Skin epidermis (tissue), 12 donors: ENCODE data around the gene SLC17A9.
"Not testable (repeated sequence)": the region's sequence is repeated elsewhere in the genome, so short reads cannot be mapped to it uniquely, and the experiment has no call there.

Source experiments
- H3K27ac ChIP-seq, 21 experiments: fragments of 200-600 bp; sonication (generic) in 11 of 21; one replicate each; pipeline ENCODE4 v1.5.0; 2020; ENCODE audit warnings: mild to moderate bottlenecking in 3 of 21, inconsistent platforms in 2 of 21, moderate library complexity in 2 of 21
- H3K4me3 ChIP-seq, 7 experiments: fragments of 200-600 bp; sonication (generic) in 2 of 7; one replicate each; pipeline ENCODE4 v1.5.0; 2020; ENCODE audit warnings: inconsistent platforms in 2 of 7, mild to moderate bottlenecking in 2 of 7, moderate library complexity in 1 of 7

The SLC17A9 gene

DNA sequence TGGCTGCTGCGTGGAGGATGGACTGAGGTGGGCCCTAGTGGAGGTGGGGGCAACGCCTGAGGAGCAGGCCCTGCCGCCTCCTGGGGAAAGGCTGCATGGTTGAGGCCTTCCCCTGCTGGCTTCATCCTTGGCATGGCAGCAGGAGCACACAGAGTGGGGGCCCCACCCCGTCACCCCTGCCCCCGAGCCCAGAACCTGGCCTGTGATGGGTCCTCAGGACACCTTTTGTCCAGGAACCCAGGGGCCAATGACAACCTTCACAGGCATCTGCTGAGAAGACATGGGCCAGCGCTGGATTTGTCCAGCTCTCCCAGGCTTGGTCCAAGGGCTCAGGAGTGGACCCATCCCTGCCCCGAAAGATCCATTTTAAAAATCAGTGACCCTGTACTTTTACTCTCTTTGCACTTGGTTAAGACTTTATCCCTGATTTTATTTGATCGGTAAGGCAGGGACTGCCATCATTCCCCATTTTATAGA lies 575 bp upstream of the SLC17A9 start:
- H3K27ac ChIP-seq, result peak overlapping the region in 18 of 21 experiments; percentile 21 to 91 (median 81)
- H3K4me3 ChIP-seq, result peak overlapping the region in 6 of 7 experiments; percentile 16 to 30 (median 26)

DNA sequence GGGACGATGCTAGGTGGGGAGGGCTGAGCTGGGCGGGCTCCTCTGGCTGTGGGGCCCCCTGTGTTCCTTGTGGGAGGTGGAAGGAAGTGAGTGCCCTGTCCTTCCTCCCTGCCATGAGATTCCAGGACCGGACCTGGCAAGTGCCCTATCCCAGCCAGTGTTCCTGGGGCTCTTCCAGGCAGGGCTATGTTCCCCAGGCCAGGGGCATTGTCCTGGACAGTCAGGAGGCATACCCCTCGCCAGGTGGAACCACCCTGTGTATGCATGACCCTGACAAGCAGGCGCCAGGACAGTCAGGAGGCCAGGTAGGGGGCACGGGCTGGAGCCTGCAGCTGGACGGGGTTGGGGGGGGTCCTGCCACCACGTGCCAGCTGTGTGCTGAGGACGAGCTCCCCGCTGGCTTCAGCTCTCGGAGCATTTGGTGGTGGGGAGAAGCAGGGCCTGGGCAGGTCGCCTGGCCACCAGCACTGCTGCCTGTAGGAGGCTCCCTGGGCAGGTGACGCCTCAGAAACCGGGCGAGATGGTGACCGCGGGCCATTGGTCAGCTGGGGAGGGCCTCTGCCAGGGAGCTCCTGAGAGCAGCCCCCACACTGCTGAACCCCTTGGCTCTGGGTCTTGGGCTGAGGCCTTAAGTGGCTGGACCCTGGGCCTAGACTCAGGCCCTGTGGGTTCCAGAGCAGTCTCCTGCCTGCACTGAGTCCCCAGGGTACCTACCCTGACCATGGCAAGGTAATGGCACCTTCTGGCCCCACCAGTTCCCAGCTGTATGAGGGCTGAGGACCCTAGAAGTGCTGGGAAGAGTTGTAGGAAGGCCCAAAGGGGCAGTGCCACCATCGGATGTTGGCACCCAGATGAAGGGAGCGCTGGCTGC lies 694 bp downstream of the SLC17A9 start:
- Histone ChIP-seq H3K4me3 (peak overlapping the region; percentile 16 to 38 (median 27)), H3K27ac (peak overlapping the region; percentile 16 to 91 (median 80))

DNA sequence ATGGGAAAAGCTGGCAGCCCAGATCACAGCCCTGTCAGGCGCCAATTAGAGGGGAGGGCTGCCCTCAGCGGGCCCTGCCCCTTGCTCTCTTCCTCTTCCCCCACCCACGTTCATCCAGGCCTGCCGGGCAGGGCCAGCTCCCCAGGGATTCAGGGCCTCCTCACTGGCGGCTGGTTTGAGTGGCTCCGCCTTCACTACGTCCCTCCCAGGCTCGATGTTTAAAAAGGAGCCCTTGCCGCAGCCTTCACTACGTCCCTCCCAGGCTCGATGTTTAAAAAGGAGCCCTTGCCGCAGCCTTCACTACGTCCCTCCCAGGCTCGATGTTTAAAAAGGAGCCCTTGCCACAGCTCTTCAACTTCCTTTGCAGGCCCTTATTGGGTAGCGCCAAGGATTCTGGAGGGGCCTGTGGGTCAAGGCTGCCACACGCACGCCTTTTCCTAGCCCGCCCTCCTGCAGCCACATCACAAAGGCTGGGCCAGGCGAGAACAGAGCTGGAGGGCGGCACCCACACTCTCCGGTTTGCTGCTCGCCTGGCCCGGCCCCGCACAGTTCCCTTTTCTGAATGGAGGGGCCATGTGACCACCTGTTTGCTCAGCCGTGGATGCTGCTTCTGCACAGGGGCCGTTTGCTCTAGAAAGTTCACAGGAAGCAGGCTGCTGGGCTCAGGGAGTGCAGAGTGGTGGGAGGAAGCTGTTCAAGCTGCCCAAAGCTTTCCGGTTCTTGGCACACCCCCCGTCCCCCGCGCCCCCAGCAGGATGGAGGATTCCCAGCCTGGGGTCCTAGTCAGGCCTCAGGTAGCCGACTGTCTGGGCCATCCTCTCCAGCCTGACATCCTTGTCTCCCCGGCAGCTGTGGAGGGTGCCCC lies 1.6 kb downstream of the SLC17A9 start:
- Histone ChIP-seq H3K4me3 (peak overlapping the region; percentile 16 to 38 (median 27)), H3K27ac (peak overlapping the region in 20 of 21 experiments; percentile 29 to 91 (median 81))

DNA sequence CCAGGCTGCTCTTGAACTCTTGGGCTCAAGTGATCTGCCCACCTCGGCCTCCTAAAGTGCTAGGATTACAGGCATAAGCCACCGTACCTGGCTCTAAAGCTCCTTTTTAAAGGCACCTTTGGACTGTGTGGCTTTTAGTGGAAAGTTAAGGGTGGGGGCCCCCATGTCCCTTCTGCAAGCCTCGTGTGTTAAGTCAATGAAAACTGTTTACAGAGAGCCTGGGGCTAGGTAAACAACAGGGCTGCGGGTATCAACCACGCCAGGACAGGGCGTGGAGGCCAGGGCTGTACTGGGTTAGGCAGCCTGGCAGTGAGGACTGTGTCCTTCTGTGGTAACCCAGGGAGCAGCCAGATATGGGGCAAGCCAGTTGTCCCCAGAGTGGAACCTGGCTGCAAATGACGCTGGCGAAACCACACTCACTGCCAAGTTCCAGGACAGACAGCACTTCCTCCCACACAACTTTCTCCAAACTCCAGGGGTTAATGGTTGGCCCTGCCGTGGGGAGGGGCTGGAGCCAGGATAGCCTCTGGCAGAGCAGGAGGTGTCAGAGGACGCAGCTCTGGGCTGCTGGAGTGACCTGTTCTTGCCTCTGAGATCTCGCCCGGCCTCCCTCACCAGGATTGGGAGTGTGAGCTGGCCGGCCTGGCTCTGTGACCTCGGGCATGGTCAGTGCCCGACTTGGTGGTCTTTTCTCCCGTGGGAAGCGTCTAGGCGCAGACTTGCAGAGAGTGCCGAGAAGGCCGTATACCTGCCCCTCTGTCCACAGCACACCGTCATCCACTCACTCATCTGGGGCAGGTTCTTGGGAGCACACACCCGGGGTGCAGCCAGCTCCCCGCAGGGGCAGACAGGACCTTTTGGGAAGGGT lies 3.2 kb downstream of the SLC17A9 start:
- no peak overlapping the region for H3K4me3 ChIP-seq
- H3K27ac ChIP-seq, result no peak overlapping the region

DNA sequence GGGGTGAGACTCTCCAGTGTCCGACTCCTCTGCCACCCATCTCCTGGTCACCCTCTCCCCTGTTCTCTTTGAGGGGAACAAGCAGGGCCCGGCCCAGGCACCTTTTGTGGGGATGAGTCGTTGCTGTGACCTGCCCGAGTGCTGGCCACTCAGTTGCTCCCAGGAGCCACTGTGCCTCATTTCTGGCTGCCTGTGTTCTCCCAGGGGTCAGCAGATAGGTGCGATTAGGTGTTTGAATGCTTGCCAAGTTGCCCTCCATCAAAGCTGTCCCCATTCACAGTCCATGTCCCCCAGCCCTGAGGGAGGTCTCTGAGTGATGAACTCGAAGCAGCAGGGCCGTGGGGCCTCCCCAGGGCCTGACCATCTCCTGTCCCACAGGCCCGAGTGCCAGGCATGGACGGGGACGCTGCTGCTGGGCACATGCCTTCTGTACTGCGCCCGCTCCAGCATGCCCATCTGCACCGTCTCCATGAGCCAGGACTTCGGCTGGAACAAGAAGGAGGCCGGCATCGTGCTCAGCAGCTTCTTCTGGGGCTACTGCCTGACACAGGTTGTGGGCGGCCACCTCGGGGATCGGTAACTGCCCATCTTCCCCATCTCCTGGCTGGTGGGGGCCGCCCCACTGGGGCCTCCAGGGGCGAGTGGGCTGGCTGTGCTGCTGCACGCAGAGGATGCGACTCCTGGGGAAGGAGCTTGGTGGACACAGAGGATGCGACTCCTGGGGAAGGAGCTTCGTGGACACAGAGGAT lies 4.1 kb downstream of the SLC17A9 start:
- no peak overlapping the region for H3K27ac ChIP-seq
- H3K4me3 ChIP-seq, result no peak overlapping the region

DNA sequence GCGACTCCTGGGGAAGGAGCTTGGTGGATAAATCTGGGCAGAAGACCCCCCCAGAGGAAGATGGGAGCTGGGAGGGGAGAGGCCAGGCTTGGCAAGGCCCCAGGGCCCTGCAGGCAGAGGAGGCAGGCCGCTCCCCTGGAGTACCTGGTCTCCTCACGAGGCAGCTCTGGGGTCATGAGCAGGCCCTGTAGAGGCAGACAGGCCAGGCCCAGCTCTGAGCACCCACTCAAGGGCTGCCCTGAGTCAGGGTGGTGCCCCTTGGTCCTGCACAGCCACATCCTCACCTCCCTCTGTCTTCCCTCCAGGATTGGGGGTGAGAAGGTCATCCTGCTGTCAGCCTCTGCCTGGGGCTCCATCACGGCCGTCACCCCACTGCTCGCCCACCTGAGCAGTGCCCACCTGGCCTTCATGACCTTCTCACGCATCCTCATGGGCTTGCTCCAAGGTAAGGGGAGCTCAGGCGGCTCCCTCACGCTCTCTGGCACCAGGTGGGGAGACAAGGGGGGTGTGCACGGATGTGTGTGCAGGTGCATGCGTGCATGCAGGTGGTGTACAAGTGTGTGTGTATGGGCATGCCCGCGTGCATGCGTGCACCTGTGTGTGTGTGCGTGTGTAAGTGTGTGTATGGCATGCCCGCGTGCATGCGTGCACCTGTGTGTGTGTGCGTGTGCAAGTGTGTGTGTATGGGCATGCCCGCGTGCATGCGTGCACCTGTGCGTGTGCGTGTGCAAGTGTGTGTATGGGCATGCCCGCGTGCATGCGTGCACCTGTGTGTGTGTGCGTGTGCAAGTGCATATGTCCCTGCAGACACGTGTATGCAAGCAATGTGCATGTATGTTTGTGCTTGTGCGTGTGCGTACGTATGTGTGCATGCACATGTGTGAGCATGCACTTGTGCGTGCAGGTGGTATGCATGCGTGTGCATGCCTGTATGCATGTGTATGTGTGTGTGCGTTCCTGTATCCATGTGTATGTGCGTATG lies 4.9 kb downstream of the SLC17A9 start:
- H3K4me3 ChIP-seq, result no peak overlapping the region
- no peak overlapping the region for H3K27ac ChIP-seq

DNA sequence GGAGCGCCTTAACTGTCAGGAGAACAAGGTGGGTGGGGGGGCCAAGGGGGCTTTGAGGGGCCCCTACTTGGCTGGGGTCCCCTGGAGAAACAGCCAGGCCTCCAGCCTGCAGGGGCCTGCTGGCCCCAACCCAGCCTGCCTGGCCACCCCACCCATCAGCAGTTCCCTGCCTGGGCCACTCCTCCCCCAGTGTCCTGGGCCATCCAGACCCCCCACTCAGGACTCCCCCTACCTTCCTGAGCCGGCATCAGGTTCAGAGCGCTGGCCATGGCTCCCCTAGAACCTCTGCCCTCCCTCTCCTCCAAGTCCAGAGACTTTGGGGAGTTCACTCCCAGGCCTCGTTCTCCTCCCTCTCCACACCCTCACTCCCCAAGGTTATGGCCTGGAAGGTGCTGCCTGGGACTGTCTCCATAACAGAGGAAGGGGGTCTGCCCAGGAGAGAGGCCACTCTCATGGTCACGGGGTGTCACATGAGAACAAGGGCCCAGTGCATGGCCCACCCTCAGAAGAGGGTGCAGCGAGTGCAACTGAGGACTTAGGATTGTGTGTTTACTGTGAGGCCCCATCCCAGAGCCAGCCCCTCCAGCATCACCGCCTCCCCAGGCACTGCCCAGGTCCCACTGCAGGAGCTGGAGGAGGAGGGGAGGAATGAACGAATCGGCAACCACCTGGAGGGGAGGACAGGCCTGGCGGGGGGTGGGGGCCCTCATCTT lies 6.0 kb downstream of the SLC17A9 start:
- H3K4me3 ChIP-seq, result no peak overlapping the region

DNA sequence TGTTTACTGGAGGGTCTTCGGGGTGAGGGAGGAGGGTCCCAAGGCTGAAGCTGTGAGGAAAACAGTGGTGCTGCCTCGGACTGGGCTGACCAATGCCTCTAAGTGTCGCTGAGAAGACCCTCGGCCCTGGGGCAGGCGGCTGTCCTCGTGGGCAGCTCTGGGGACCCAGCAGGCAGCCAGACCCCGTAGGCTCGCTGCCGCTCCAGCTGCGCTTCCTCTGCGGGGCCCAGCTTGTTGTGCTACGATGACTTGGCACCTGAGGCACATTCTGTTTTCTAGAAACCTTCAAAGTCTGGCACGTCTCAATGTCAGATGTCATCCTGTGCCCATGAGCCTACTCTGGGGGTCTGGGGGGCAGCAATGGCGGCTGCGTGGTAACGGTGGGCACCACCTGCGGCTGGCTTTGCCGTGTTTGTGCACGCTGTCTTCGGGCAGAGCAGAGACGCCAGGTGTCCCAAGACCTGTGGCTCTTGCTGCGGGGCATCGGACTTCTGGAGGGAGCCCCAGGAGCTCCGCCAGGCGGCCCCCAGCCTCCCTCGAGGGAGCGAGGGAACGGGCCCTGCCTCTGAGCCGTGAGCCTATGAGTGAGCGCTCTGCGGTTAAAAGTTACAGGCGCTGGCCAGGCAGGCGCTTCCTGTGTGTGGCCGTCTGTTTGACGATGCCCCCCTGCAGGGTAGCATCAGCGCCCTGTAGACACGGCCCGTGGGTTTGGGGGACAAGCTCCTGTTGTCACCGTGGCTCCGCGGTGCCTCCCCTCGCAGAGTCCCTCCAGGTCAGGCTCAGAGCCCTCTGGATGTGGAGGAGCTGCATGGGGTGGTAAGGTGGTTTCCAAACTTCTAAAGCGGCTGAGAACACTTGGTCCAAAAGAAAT lies 6.8 kb downstream of the SLC17A9 start:
- H3K27ac ChIP-seq, result no peak overlapping the region
- H3K4me3 ChIP-seq, result no peak overlapping the region

More for the DNA sequence above, 6.0 kb downstream of the SLC17A9 start:
- no peak overlapping the region for H3K27ac ChIP-seq

DNA sequence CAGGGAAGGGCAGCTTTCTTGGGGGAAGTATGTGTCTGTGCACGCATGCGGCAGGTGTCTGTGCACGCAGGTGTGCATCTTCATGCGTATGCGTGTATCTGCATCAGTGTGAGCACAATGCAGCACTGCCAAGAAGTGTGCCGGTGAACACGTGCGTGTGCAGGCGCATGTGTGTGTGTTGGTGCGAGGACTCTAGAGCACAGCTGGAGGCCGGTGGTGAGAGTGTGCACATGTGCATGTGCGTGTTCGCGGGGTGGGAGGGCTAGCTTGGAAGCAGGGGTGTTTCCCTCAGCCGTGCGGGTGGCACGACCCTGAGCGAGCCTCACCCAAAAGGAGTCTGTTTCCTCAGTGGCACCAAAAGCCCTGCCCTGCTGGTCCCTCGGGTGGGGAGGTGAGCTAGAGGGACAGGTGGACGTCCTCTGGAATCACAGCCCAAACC lies 7.5 kb downstream of the SLC17A9 start:
- H3K4me3 ChIP-seq, result no peak overlapping the region
- no peak overlapping the region for H3K27ac ChIP-seq

DNA sequence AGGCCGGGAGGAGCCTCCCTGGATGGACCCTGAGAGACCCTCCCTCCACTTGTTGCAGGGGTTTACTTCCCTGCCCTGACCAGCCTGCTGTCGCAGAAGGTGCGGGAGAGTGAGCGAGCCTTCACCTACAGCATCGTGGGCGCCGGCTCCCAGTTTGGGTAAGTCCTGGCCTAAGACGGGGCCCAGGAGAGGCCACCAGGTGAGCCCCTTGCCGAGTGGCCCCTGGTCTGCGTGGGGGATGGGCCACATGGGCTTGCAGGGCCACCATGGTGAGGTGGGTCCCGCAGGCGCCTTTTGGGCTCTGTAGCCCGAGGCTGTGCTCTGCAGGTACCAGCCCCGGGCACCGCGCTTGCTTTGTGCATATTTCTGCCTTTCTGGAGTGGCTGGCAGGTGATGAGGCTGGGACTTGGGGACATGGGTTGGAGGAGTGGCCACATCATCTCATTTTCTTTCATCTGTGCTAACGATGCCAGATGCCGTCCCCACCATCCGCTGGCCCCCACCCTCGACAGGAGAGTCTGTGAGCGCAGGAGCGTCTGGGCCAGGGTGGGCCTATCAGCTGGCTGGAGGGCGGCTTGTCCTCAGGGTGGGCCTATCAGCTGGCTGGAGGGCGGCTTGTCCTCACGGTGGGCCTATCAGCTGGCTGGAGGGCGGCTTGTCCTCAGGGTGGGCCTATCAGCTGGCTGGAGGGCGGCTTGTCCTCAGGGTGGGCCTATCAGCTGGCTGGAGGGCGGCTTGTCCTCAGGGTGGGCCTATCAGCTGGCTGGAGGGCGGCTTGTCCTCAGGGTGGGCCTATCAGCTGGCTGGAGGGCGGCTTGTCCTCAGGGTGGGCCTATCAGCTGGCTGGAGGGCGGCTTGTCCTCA lies 8.2 kb downstream of the SLC17A9 start:
- H3K4me3 ChIP-seq, H3K27ac ChIP-seq: not testable (repeated sequence)

DNA sequence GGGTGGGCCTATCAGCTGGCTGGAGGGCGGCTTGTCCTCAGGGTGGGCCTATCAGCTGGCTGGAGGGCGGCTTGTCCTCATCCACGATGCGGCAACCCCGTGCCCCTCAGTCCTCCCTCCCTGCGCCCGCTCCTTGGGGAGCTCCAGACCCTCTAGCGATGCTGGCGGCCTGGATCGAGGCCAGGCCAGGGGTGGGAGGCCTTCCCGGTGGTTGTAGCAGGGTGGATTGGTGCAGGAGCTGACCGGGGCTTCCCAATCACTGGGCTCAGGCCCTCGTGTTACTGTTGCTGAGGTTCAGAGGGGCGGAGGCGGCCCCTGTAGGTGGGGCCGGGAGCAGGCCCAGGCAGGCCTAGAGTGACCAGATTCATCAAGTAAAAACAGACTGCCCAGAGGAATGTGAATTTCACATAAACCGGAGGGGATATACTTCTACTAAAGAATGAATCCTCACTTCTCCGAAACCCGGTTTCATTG lies 8.8 kb downstream of the SLC17A9 start:
- Histone ChIP-seq H3K27ac (no peak overlapping the region), H3K4me3 (no peak overlapping the region)

DNA sequence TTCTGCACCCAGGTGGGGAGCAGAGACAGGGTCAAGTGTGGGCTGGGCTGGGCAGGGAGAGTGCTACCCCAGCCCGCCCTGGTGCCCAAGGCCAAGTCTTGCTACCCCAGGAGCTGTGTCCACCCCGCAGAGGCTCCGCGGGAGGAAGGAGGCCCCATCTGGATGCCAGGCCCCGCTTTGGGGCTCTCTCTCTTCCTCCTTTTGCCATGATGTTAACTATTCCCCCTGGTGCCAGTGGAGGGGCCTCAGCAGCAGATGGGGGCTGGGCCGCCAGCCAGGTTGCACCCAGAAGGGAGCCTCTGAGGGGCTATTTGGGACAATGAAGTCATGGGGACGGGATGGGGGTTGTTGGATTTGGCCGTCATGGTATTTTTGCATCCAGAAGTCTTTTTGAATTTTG lies 9.3 kb downstream of the SLC17A9 start:
- no peak overlapping the region for H3K4me3 ChIP-seq
- no peak overlapping the region for H3K27ac ChIP-seq

DNA sequence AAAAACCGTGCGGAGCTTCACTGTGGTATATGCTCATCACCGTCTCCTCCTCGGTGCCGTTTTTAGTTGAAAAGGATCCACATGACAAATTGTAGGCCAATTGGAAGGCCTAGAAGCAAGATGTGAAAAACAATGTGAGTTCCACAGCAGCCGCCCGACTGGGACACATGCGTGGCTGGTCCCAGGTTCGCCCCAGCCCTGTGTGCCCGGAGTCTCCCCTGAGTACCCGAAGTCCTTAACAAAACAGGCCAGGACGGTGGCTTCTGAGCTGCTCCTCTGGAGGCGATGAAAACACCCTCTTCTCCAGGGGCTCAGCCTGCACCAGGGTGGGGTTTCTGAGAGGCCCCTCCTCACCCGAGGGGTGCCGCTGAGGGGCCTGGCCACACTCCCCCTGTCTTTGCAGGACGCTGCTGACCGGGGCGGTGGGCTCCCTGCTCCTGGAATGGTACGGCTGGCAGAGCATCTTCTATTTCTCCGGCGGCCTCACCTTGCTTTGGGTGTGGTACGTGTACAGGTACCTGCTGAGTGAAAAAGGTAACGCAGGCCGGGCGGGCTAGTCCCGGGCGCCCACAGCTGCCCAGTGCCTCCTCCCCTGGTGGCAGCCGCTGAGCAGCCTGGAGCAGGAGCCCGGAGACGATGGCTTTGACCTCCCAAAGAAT lies 9.8 kb downstream of the SLC17A9 start:
- Histone ChIP-seq H3K27ac (no peak overlapping the region), H3K4me3 (no peak overlapping the region)

DNA sequence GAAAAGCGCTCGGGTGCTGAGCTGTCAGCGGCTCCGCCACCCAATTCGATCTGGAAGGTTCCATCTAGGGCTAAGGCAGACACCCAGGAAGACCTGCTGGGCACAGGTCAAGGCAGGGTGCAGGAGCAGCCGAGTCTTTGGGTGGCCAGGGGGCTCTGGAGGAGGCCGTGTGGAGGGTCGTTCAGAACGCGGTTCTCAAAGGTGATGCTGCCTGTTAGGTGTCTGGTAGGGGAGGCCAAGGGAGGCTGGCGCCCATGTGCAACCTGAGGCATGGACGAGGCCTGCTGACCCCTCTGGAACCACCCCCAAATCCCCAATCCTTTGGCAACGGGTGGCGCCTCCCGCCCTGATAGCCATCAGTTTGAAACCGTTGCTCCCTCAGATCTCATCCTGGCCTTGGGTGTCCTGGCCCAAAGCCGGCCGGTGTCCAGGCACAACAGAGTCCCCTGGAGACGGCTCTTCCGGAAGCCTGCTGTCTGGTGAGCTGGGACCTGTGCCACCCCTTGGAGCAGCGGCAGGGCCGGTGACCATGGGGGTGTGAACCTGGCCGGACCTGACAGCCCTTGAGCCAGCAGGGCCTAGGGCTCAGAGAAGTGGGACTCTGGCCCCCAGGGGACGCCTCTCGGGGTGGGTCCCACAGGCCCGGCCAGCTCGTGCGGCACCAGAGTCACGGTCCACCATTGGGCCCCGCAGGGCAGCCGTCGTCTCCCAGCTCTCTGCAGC lies 10.5 kb downstream of the SLC17A9 start:
- Histone ChIP-seq H3K4me3 (no peak overlapping the region), H3K27ac (no peak overlapping the region)
